HG02840 (cell line): ENCODE measurements around the gene SMIM20.

Experiments
- ATAC-seq: cut with Tn5 transposase; IDR thresholded peaks from one replicate; pipeline ENCODE4 v1.9.1; 2021; ENCODE audit warnings: mild to moderate bottlenecking, moderate library complexity, moderate number of reproducible peaks; ENCODE audit not compliant: unreplicated experiment, low FRiP score

The SMIM20 gene

DNA sequence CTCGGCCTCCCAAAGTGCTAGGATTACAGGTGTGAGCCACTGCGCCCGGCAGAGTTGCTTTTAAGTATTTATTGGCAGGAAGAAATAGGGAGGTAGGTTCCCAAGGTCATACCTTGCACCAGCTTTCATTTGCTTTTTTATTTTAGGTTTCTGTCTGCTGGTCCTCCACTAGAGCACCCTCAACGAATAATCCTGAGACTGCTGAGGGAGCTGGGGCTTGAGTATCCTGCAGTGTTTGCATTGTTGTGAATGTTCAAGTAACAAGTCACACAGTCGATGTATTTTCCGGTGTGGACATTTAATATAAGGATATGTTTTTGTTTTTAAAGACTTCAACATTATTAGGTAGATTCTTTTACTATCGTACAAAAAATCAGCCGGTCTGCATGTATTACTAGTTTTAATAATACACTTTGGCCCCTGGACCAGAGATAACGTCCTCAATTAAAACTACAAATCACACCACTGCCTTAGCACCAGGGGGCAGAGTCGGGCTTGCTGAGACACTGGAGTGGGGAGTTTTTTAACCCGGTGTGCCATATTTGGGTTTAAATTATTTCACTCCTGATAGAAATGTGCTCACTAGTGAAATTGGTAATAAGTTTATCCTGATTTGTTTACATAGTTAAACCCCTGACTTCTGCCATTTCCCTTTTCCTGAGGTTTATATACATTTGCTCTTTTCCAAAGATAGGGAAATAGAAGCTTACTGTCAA is 11.6 kb downstream of the SMIM20 start:
- no peak for ATAC-seq

- ATAC-seq, result no peak
Observed at GRCh38 chr4:25926462-25926861, 12.4 kb downstream of the SMIM20 start.

- no peak for ATAC-seq
Observed at GRCh38 chr4:25927361-25928195, 13.6 kb downstream of the SMIM20 start.

DNA sequence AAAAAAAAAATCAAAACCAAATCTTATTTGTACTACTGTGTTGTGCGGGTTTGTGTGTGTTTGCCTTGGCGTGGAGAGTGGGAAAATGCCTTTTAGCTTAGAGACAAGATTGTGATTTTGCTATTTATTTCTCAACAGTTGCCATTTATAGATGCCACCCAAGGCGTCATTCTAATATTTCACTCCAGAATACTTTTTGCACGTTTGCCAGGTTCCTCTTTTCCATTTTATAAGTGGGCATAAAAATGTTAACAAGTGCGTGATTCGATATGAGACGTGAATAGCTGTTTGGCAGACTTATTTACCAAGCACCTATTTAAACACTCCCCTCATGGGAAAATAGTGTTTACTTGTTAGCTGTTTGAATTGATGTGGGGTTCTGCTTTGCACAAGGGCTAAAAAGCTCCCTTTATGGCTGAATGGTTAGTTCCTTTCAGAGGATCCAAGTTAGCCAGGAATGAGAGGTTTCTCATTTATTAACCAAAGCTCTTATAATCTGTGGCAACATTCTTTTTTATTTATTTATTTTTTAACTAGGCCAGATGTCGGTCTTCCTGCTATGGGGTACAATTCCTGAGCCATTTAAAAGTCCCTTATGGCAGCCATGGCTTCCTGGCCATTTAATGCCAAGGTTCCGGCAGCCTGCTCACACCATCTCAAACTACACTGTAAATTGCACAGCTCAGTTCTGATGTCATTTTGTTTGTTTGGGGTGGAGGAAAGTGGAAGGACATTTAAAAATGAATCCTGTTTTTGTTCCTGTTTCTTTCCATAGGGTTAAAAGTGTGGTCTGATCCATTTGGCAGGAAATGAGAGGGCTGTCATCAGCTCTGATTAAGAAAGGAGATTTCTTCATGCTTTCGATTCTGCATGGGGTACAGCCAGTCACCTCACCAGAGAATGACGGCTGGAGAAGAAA is 14.6 kb downstream of the SMIM20 start:
- ATAC-seq, result no peak

- ATAC-seq, result no peak
Observed at GRCh38 chr4:25929298-25929686, 15.3 kb downstream of the SMIM20 start.

DNA sequence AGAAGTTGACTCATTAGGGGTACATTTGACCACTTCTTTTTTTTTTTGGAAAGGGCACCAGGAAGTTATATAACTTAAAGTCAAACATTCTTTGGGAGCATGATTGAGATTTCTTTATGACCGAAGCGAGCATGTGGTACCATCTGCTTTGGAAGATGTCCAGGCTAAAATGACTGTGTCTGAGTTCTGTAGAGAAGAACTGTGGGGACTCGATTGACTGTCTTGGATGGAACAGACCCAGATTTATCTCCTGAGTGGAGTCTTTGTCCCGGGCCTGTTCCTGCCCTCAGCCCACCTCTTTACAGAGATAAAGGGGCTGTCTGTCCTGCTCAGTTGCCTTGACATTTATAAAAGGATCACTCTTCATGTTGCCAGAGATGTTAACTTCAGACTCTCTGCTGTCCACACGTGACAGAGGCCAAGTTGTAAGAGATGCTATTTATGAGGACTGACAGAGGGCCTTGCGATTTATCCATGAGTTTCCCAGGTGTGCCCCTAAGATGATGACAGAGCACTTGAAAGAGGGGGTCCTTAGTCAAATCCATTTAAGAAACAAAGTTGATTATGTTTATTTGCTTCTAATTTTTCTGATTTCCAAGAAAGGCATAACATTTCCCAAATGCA is 16.8 kb downstream of the SMIM20 start:
- ATAC-seq, result no peak

GRCh38 chr4:25936696-25937095 is 22.7 kb downstream of the SMIM20 start:
- ATAC-seq, result no peak

DNA sequence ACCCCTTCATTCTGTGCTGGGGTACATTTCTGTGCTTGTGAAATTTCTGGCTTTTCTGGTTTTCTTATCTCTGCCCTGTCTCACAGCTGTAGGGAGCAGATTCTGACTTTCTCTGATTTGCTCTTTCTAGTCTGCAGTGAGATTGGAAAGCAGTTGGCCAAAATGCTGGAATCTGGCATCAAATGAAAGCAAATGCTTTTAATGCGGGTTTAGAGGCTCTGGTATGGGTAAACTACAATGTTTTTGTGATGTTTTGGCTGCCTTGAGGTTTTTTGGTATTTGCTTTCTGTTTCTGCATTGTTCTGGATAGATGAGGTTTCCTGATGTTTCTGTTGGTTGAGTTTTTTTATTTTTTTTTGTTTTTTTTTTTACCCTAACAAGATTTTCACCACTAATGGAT is 23.8 kb downstream of the SMIM20 start:
- ATAC-seq, result no peak

GRCh38 chr4:25938366-25938765 is 24.3 kb downstream of the SMIM20 start:
- ATAC-seq, result peak; percentile 32

DNA sequence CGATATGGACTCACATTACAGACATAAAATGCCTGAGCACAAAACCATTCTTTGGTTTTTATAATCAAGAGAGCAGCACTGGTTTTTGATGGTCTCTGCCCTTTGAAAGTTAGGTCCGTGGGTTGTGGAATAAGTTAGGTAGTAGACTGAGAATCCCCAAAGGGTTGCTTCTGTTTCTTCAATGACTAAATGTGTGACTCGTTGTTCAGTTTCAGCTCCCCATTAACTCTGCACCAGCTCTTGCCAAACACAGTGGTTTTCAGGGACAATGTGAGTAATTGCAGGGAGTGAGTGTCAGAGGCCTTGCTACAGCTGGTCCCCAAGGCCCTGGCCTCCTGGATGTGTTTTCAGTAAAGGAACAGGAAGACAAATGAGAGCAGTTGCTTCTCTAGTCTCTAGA is 24.8 kb downstream of the SMIM20 start:
- peak; percentile 85 for ATAC-seq

DNA sequence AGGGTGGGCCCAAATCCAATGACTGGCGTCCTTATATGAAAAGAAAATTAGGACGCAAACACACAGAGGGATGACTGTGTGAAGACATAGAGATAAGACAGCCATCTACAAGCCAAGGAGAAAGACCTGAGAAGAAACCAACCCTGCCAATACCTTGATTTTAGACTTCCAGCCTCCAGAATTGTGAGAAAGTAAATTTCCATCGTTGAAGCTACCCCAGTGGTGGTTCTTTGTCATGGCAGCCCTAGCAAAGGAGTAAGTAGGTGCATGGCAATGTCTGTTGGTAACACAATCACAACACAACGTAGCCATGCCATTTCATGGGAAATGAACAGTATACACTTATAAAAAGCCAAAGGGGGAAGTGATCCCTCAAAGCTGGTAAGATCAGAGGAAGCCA is 25.3 kb downstream of the SMIM20 start:
- ATAC-seq, result no peak

DNA sequence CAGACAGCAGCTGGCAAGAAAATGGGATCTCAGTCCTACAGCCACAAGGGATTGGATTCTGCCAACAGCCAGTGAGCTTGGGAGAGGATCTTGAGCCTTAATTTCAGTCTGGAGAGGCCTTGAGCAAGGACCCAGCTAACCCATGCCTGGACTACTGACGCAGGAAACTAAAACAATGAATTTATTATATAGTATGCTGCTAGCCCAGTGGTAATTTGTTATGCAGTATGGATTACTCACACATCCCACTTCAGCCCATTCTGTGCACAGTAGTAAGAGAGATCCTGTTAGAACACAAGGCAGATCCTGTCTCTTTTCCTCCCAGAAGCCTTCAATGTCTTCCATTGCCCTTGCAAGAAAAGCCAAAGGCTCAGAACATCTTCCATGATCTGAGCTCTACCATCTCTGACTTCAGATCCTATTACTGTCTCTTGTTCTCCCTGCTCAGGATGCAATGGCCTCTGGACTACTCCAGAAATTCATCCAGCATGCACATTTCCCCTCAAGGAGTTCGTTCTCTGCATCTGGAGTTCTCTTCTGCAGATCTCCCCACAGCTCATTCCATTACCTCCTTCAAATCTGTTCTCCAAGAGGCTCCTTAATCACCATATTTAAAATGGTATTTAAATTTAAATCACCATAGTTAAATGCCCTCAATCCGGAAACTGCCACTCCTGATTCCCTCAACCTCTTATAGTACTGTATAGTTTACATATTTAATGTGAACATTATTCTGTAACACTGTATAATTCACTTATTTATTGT is 27.6 kb downstream of the SMIM20 start:
- no peak for ATAC-seq

- ATAC-seq, result no peak
Observed at GRCh38 chr4:25943312-25943711, 29.3 kb downstream of the SMIM20 start.

DNA sequence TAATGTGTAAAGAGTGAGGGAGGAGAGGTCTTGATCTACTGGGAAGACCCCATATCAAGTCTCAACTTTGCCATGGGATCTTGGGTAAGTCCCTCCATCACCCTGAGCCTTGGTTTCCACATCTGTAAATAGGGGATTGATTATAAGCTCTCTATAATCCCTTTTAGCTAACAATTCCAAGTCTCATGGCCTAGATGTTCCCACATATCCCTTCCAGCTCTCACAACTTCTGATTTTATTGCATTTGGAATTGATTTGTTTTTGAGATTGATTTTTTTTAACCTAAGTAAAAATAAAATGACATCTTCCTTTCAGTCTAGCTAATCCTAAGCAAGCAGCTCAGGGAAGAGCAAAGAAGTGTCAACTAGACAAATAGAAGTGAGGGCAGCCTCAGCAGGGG is 29.8 kb downstream of the SMIM20 start:
- no peak for ATAC-seq

DNA sequence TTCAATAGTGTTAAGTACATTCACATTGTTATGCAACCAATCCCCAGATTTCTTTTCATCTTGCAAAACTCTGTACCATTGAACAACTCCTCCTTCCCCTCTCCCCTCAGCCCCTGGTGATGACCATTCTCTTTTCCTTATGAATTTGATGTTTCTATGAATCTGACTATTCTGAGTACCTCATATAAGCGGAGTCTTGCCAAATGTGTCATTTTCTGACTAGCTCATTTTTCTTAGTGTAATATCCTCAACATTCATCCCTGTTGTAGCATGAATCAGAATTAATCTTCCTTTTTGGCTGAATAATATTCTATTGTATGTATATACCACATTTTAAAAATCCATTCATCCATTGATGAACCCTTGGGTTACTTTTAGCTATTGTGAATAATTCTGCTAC is 34.0 kb downstream of the SMIM20 start:
- no peak for ATAC-seq

DNA sequence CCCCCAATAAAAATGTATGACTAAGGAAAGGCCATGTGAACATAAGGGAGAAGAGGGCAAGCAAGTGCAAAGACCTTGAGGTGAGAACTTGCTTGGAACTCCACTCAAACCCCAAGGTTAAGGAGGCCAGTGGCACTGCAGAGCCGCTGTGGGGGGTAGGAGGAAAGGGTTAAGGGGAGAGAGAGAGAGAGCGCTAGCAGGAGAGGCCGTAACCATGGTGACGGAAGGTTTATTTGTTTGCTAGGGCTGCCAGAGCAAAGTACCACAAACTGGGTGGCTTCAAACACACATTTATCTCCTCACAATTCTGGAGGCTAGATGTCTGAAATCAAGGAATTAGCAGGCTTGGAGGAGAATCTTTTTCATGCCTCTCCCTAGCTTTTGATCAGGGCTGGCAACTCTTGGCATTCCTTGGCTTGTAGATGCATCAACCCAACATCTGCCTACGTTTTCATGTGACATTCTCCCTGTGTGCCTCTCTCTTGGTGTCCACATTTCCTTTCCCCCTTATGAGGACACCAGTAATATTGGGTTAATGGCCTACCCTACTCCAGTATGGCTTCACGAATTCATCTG is 35.2 kb downstream of the SMIM20 start:
- ATAC-seq, result no peak

DNA sequence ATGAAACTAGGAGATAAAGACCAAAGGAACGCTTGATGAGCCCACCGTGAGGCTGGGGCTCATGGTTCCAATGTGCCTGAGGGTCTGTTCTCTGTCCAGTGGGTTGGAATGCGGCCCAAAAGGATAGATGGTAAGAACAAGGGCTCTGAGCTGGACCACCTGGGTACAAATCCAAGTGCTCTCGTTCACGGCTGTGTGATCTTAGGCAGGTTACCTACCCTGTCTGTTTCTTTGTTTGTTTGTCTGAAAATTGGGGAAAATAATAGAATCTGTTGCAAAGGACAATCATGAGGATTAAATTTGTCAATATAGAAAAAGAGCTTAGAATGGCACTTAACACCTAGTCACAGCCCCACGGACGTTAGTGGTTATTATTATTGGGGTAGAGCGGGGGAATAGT is 36.0 kb downstream of the SMIM20 start:
- ATAC-seq, result no peak

DNA sequence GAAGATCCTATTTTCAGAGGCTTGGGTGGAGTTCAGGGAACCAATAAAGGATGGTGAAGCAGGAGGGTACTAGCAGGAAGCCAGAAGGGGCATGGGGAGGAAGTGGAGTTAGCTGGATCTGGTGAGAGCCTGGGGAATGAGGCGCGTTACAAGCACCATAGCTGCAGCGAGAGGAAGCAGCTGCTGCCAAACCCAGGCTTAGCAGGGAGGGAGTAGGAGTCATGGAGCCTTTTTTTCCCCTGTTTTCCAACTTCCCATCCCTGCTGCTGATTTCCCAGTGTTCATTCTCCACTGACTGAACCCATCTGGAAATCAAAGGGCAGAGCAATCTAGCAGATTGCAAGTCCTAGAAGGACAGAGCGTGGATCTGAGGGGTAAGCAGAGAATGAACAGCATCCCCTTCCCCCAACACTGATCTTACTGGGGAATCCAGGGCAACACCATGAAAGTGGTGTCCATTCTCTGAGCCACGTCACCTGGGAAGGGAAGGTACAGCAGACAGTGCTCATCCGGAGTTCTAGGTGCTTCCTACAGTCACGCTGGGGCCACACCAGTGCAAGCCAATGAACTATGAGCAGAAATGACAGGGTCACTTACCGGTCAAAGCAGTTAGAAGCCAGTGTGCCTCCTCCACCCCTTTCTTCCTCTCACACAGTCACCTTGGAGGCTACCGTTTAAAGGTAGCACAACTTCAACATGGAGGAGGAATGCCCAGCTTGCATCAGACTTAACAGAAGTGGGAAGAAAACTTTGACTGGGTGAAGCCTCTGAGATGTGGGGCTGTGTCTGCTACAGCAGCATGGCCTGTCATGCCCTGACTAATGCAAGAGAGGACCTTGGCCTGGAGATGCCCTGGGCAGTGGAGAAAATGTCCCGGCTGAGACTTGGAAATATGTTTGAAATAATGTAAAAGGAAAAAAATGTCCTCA is 36.7 kb downstream of the SMIM20 start:
- ATAC-seq, result no peak
